ENCODE results near the gene UNC5C.
A peak's percentile ranks its signal among the peaks of the same experiment; 100 is the strongest.
"Not testable (repeated sequence)": the region's sequence is repeated elsewhere in the genome, so short reads cannot be mapped to it uniquely, and the experiment has no call there.

Gene UNC5C

GRCh38 chr4:95180531-95181242 lies 368.1 kb downstream of the UNC5C start:
- DNase-seq (ENCODE audit: low spot score): no peak

GRCh38 chr4:95178938-95179337 lies 369.8 kb downstream of the UNC5C start:
- no peak for DNase-seq (ENCODE audit: low spot score)

GRCh38 chr4:95171377-95171776 lies 377.4 kb downstream of the UNC5C start:
- DNase-seq (ENCODE audit: low spot score): not testable (repeated sequence)

GRCh38 chr4:95170176-95170575 lies 378.6 kb downstream of the UNC5C start:
- no peak for DNase-seq (ENCODE audit: low spot score)

GRCh38 chr4:95167805-95168204 lies 381.0 kb downstream of the UNC5C start:
- DNase-seq (ENCODE audit: low spot score): no peak

GRCh38 chr4:95165926-95166524 lies 382.7 kb downstream of the UNC5C start:
- DNase-seq (ENCODE audit: low spot score): peak; percentile 66

- DNase-seq (ENCODE audit: low spot score): no peak
Observed at GRCh38 chr4:95162867-95163266, 385.9 kb downstream of the UNC5C start.

- DNase-seq (ENCODE audit: low spot score): no peak
Observed at GRCh38 chr4:95161781-95162469, 386.8 kb downstream of the UNC5C start.

- no peak for DNase-seq (ENCODE audit: low spot score)
Observed at GRCh38 chr4:95159384-95159783, 389.4 kb downstream of the UNC5C start.

- DNase-seq (ENCODE audit: low spot score): no peak
Observed at GRCh38 chr4:95158626-95159025, 390.1 kb downstream of the UNC5C start.

GRCh38 chr4:95158045-95158444 lies 390.7 kb downstream of the UNC5C start:
- DNase-seq (ENCODE audit: low spot score): no peak

- no peak for DNase-seq (ENCODE audit: low spot score)
Observed at GRCh38 chr4:95157596-95157995, 391.2 kb downstream of the UNC5C start.

GRCh38 chr4:95156452-95156765 lies 392.4 kb downstream of the UNC5C start:
- no peak for DNase-seq (ENCODE audit: low spot score)

GRCh38 chr4:95155759-95156451 lies 392.9 kb downstream of the UNC5C start:
- DNase-seq (ENCODE audit: low spot score): peak; percentile 31

- no peak for DNase-seq (ENCODE audit: low spot score)
Observed at GRCh38 chr4:95153182-95153581, 395.6 kb downstream of the UNC5C start.

GRCh38 chr4:95151255-95151654 lies 397.5 kb downstream of the UNC5C start:
- DNase-seq (ENCODE audit: low spot score): no peak

GRCh38 chr4:95142932-95143331 lies 405.8 kb downstream of the UNC5C start:
- DNase-seq (ENCODE audit: low spot score): no peak

GRCh38 chr4:95141361-95141760 lies 407.4 kb downstream of the UNC5C start:
- peak; percentile 14 for DNase-seq (ENCODE audit: low spot score)

- DNase-seq (ENCODE audit: low spot score): not testable (repeated sequence)
Observed at GRCh38 chr4:95139424-95139823, 409.3 kb downstream of the UNC5C start.

GRCh38 chr4:95134016-95134415 lies 414.8 kb downstream of the UNC5C start:
- not testable (repeated sequence) for DNase-seq (ENCODE audit: low spot score)

- peak; percentile 82 for DNase-seq (ENCODE audit: low spot score)
Observed at GRCh38 chr4:95129821-95130311, 418.9 kb downstream of the UNC5C start.

- no peak for DNase-seq (ENCODE audit: low spot score)
Observed at GRCh38 chr4:95129031-95129430, 419.7 kb downstream of the UNC5C start.
